Measurements from ENCODE around the gene FBRSL1. TPM values are rescaled to one million over a fixed set of nuclear protein-coding genes. Genes with fewer than 3 reads are reported as not detected.
A peak's percentile ranks its signal among the peaks of the same experiment; 100 is the strongest.

Gene FBRSL1
- total RNA-seq, 2 donors from 2014 or later, result 79.3 to 86.3 TPM

DNA sequence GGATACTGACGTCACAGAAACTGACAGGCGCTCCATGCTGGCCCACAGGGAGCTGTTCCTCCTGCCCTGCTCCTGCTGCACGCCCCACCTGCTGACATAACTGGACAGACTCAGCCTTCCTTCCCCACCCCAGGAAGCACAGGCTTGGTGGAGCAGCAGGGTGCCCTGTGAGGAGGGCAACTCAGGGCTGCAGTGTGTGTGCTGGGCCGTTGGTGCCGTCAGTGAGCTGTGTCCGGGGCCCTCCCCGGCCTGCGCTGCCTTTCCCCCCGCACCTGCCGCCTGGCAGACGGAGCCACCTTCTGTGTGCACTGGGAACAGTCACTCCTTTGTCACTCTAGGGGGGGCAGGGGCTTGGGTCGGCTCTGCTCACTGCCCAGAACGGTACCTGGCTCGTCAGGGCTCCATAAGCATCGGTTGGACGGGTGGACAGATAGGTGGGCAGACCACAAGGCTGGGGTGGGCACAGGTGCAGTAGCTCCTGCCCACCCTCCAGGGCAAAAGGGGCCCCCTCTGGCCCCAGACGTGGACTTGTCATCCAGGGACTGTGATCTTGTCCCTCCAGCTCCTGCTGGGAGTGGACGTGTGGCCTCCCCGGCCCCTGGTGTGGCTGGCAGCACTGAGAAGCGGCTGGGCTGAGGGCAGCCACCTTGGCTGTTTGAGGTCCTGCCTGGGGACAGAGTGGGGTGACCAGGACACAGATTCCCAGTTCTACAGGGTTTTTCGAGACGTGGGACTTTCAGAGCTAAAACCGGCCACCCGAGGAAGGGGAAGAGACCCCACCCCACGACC, 32.8 kb downstream of the FBRSL1 start:
- peak overlapping the region; percentile 12 for H3K4me3 Mint-ChIP-seq

DNA sequence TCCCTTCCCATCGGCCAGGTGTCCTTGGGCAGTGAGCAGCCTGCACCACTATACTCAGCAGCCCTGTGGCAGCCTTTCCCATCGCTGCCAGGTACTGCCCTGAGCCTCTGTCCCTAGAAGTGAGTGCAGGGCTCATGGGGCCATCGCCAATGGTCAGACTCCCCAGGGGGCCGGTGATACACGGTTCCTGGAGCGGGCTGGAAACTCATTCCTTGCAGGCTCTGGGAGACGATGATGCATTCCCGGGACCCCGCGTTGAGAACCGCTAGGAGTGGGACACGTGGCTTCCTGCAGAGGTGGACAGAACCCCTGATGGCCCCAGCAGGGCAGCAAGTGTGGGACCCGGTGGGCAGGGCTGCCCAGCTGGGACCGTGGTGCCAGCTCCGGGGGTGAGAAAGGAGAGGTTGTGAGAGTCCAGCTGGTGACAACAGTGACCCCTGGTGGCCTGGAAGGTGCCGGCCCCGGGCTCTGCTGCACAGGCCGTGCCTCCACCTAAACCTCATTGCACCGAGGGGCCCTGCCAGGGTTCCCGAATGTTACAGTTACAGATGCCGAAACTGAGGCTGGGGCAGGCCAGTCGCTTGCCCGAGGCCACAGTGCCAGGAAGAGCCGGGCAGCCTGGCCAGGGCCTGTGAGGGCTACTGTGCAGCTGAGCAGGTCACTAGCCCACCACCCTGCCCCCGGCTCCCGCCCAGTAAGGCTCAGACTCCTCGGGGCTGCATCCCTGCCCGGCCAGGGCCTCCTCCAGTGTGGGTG, 33.8 kb downstream of the FBRSL1 start:
- DNase-seq (peak; percentile 44 to 71 (median 57)), ATAC-seq (peak; percentile 69)
- Mint-ChIP-seq H3K4me3 (peak overlapping the region; percentile 39), H3K4me1 (peaks cover 15% of the 10 kb centered on the region), H3K36me3 (ENCODE audit: low read depth) (peaks cover 2% of the 10 kb centered on the region), H3K27ac (peak overlapping the region; percentile 37), H3K27me3 (no peaks in the 10 kb centered on the region)
- no peaks in the 10 kb centered on the region for H3K9me3 ChIP-seq (ENCODE audit: control insufficient read depth, low read length, poor library complexity, severe bottlenecking)

More for the DNA sequence above, 32.8 kb downstream of the FBRSL1 start:
- DNase-seq (no peak), ATAC-seq (no peak)
- H3K36me3 Mint-ChIP-seq (ENCODE audit: low read depth), result peaks cover 10% of the 10 kb centered on the region
- no peaks in the 10 kb centered on the region for H3K27me3 Mint-ChIP-seq
- no peaks in the 10 kb centered on the region for H3K9me3 ChIP-seq (ENCODE audit: control insufficient read depth, low read length, poor library complexity, severe bottlenecking)
- H3K4me1 Mint-ChIP-seq, result peaks cover 15% of the 10 kb centered on the region
- peak overlapping the region; percentile 37 for H3K27ac Mint-ChIP-seq

DNA sequence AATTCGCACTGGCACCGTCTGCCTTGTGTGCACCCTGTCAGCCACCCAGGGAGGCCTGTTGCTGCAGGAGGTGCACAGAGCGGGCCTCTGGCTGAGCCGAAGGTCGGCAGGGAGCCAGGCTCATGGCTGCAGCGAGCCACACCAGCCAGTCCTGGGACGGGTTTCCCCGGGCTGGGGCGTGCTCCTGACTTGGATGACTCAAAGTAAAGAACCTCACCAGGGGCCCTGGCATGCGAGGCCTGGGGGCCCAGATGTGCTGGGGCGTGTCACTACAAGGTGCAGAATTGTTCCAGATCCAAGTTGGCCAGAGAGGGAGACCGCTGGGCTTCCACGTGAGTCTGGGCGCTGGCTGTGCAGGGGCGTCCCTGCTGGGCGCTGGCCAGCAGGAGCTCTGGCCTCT, 34.5 kb downstream of the FBRSL1 start:
- H3K4me1 Mint-ChIP-seq, result peaks cover 13% of the 10 kb centered on the region
- no peaks in the 10 kb centered on the region for H3K9me3 ChIP-seq (ENCODE audit: control insufficient read depth, low read length, poor library complexity, severe bottlenecking)
- H3K4me3 Mint-ChIP-seq, result no peak overlapping the region
- no peak overlapping the region for H3K27ac Mint-ChIP-seq
- ATAC-seq, result no peak
- H3K36me3 Mint-ChIP-seq (ENCODE audit: low read depth), result no peaks in the 10 kb centered on the region
- no peaks in the 10 kb centered on the region for H3K27me3 Mint-ChIP-seq
- DNase-seq, result no peak

DNA sequence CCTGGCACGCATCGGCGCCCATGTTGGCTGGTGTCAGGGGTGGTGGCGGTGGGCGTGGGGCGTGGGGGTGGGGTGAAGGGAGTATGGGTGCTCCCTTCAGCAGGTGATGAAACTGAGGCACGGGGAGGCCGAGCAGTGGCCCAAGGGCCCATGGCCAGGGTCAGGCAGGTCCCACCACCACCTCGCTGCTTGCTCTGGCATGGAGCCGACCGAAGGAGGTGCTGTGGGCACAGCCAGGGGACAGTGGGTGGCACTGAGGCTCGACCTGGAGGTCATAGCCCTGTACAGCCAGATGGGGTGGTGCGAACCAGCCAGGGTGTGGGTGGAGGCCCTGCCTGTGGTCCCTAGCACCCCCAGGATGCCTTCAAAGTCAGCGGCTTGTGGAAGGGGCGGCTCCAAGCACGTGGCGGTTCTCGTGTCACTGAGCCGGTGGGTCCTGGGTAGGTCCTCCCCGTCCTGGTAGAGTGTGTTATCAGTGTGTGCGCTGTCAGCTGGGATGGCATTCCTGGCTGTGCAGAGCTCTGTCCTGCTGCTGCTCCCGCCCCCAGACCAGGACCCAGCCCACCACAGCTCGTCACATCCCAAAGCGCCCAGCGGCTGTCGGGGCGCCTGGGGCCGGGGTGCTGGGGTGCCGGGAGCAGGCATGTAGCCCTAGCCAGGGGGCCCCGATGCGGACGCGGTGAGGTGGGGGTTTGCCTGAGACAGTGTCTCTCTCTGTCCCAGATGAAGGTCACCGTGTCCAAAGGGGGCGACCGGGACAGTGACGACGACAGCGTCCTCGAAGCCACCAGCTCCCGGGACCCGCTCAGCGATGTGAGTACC, 35.3 kb downstream of the FBRSL1 start:
- Mint-ChIP-seq H3K27ac (no peak overlapping the region), H3K27me3 (no peaks in the 10 kb centered on the region), H3K4me3 (no peak overlapping the region), H3K36me3 (ENCODE audit: low read depth) (no peaks in the 10 kb centered on the region), H3K4me1 (peaks cover 17% of the 10 kb centered on the region)
- DNase-seq, result no peak
- no peak for ATAC-seq
- no peaks in the 10 kb centered on the region for H3K9me3 ChIP-seq (ENCODE audit: control insufficient read depth, low read length, poor library complexity, severe bottlenecking)

DNA sequence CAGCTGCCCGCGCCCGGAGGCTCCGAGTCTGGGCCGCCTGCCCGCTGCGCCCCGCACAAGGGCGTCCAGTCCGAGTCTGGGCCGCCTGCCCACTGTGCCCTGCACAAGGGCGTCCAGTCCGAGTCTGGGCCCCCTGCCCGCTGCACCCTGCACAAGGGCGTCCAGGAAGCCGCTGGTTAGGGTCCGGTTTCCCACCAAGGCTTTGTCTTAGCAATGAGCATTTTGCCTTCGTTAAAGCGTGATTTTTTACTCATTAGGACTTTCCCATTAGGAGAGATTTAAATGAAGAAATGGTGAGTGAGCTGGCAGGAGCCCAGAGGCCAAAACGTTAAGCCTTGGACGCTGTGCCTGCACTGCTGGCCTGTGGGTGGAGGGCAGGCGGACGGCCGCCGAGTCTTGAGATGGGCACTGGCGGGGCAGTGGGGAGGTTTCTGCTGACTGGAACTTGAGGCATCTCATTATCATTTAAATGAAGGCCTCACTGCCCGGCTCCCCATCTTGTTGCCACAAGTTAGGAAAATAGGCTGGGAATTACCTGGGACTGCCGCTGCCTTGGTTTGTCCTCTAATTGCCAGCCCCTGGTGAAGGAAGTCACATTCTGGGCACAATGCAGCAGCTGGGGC, 36.0 kb downstream of the FBRSL1 start:
- H3K9me3 ChIP-seq (ENCODE audit: control insufficient read depth, low read length, poor library complexity, severe bottlenecking), result no peaks in the 10 kb centered on the region
- no peak for ATAC-seq
- Mint-ChIP-seq H3K36me3 (ENCODE audit: low read depth) (no peaks in the 10 kb centered on the region), H3K27ac (peak overlapping the region; percentile 21), H3K4me3 (no peak overlapping the region), H3K27me3 (no peaks in the 10 kb centered on the region), H3K4me1 (peaks cover 14% of the 10 kb centered on the region)
- DNase-seq, result no peak

DNA sequence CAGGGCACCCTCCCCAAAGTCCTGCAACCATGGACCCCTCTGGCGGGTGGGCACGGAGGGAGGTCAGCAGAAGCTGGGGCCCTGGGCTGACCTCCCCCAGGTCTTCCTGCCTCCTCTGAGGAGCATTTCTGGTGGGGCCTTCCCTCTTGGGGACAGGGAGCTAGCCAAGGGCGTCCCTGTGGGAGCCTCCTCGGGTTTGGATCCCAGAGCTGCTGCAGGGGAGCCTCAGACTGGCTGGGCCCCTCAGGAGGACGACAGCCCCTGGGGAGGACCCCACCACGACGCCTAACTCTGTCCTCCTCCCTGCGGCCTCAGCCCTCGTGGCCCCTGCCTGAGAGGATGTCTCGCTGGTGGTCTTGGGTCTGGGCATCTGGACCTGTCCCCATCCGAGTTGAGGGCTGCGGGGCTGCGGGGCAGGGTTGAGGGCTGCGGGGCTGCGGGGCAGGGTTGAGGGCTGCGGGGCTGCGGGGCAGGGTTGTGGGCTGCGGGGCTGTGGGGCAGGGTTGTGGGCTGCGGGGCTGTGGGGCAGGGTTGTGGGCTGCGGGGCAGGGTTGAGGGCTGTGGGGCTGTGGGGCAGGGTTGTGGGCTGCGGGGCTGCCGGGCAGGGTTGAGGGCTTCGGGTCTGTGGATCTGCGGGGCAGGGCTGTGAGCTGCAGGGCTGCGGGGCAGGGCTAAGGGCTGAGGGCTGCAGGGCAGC, 37.4 kb downstream of the FBRSL1 start:
- Mint-ChIP-seq H3K27ac (no peak overlapping the region), H3K4me1 (peaks cover 9% of the 10 kb centered on the region), H3K36me3 (ENCODE audit: low read depth) (no peaks in the 10 kb centered on the region), H3K4me3 (no peak overlapping the region), H3K27me3 (no peaks in the 10 kb centered on the region)
- ATAC-seq (no peak), DNase-seq (no peak)
- no peaks in the 10 kb centered on the region for H3K9me3 ChIP-seq (ENCODE audit: control insufficient read depth, low read length, poor library complexity, severe bottlenecking)

DNA sequence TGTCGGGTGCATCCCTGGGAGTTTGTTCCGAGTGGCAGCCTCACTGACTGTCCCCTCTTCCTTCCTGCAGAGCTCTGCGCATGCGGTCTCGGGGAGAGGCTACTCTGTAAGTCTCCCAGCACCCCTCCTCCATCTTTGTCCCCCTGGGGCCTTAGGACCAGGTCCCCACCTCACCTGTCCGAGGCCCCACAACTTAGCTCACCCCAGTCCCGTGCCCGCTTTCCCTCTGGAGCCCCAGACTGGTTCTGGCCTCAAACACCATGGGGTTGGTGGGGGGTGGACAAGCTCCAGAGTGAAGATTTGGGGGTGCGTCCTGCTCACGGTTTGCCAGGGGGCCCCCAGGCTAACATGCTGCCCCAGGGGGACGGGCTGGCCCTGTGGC, 37.9 kb downstream of the FBRSL1 start:
- H3K9me3 ChIP-seq (ENCODE audit: control insufficient read depth, low read length, poor library complexity, severe bottlenecking), result no peaks in the 10 kb centered on the region
- H3K36me3 Mint-ChIP-seq (ENCODE audit: low read depth), result no peaks in the 10 kb centered on the region
- no peak overlapping the region for H3K4me3 Mint-ChIP-seq
- peaks cover 9% of the 10 kb centered on the region for H3K4me1 Mint-ChIP-seq
- H3K27ac Mint-ChIP-seq, result no peak overlapping the region
- DNase-seq (no peak), ATAC-seq (no peak)
- H3K27me3 Mint-ChIP-seq, result no peaks in the 10 kb centered on the region

DNA sequence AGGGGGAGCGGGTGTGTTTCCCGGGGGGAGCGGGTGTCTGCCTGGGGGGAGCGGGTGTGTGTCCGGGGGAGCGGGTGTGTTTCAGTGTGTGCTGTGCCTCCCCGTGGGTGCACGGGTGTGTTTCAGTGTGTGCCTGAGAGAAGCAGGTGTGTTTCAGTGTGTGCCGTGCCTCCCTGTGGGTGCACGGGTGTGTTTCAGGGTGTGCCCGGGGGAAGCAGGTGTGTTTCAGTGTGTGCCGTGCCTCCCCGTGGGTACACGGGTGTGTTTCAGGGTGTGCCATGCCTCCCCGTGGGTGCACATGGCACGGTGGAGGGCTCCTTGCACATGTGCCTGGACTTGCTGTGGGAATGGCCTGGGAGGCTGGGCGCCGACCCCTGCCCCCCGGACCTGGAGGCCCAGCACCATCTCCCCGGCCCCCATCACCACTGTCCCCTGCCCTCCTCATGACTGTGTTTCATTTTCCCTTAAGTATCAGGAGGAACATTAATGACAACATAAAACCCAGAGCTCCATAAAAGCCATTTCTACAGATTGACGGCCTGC, 38.7 kb downstream of the FBRSL1 start:
- H3K9me3 ChIP-seq (ENCODE audit: control insufficient read depth, low read length, poor library complexity, severe bottlenecking), result no peaks in the 10 kb centered on the region
- Mint-ChIP-seq H3K27me3 (no peaks in the 10 kb centered on the region), H3K4me1 (peaks cover 10% of the 10 kb centered on the region), H3K4me3 (no peak overlapping the region), H3K36me3 (ENCODE audit: low read depth) (peaks cover 2% of the 10 kb centered on the region), H3K27ac (no peak overlapping the region)
- ATAC-seq (no peak), DNase-seq (no peak)

DNA sequence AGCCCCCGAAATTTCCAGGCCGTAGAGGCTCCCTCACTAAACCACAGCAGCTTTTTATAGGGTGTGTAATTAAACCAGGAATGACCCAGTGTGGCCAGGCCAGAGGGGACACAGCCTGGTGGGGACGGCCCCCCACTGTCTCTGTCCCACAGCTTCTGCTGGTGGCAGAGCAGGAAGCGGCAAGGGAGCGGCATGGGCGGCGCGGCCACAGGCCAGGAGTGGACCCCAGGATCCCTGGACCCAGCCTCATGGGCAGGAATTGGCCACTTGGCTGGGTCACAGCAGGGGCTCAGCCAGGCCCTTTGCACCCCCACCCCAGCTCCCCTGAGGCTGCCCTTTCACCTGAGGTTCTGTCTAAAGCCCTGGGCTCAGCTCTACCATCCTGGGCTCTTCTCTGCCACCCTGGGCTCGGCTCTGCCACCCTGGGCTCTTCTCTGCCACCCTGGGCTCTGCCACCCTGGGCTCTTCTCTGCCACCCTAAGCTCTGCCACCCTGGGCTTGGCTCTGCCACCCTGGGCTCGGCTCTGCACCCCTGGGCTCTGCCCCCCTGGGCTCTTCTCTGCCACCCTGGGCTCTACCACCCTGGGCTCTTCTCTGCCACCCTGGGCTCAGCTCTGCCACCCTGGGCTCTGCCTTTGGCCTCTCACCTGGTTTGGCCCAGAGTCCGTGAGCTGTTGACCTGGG, 39.3 kb downstream of the FBRSL1 start:
- Mint-ChIP-seq H3K27me3 (no peaks in the 10 kb centered on the region), H3K27ac (no peak overlapping the region), H3K36me3 (ENCODE audit: low read depth) (peaks cover 2% of the 10 kb centered on the region), H3K4me1 (peaks cover 8% of the 10 kb centered on the region), H3K4me3 (peak overlapping the region; percentile 52)
- ATAC-seq, result no peak
- no peaks in the 10 kb centered on the region for H3K9me3 ChIP-seq (ENCODE audit: control insufficient read depth, low read length, poor library complexity, severe bottlenecking)
- DNase-seq, result no peak

DNA sequence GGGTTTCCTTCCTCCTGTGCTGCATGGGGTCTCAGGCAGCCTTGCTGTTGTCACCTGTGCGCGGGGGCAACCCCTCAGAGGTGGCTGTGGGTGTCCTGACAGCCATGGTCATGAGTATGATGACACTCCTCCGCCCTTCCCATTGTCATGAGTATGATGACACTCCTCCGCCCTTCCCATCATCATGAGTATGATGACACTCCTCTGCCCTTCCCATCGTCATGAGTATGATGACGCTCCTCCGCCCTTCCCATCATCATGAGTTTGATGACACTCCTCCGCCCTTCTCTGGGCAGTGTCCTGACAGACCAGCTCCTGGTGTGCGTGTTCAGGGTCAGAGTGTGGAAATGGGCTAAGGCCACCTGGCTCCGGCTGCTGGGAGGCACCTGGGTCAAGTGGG, 40.0 kb downstream of the FBRSL1 start:
- Mint-ChIP-seq H3K4me1 (peaks cover 8% of the 10 kb centered on the region), H3K36me3 (ENCODE audit: low read depth) (peaks cover 2% of the 10 kb centered on the region), H3K4me3 (peak overlapping the region; percentile 52), H3K27me3 (no peaks in the 10 kb centered on the region), H3K27ac (no peak overlapping the region)
- ATAC-seq (no peak), DNase-seq (no peak)
- H3K9me3 ChIP-seq (ENCODE audit: control insufficient read depth, low read length, poor library complexity, severe bottlenecking), result no peaks in the 10 kb centered on the region

DNA sequence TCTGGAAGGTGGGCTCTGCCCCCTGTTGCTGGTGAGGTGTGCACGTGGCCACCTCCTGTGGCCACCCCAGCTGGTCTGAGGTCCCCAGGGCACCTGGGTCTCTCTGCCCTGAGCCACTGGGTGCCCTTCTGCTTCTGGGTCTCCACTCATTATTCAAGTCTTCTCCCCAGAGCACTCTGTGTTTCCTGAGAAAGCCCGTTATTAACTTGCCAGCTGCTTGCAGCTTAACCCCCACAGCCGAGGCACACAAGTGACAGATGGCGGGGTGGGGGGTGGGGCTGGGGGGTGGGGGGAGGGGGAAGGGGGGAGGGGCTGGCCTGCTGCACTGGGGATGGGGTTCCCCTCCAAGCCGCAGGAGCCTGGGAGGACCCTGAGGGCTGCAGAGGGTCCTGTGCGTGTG, 40.5 kb downstream of the FBRSL1 start:
- DNase-seq (no peak), ATAC-seq (no peak)
- Mint-ChIP-seq H3K36me3 (ENCODE audit: low read depth) (peaks cover 2% of the 10 kb centered on the region), H3K4me1 (peaks cover 8% of the 10 kb centered on the region), H3K27ac (no peak overlapping the region), H3K27me3 (no peaks in the 10 kb centered on the region), H3K4me3 (no peak overlapping the region)
- H3K9me3 ChIP-seq (ENCODE audit: control insufficient read depth, low read length, poor library complexity, severe bottlenecking), result no peaks in the 10 kb centered on the region

DNA sequence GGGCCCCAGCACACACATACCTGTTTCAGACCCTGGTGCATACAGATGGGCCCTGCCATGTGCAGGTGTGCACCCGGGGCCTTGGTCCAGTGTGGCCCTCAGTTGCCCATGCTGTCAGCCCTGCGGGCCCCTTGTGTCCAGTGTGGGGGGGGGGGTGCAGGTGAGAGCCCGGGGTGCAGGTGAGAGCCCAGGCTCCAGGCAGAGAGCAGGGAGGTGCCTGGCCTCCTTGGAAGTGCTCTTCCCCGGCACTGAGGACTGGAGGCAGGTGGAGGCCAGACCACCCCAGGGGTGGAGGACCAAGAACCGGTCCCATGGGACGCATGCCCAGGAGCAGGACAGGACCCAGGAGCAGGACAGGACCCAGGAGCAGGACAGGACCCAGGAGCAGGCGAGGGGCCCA, 40.9 kb downstream of the FBRSL1 start:
- DNase-seq (no peak), ATAC-seq (no peak)
- peaks cover 2% of the 10 kb centered on the region for H3K36me3 Mint-ChIP-seq (ENCODE audit: low read depth)
- H3K9me3 ChIP-seq (ENCODE audit: control insufficient read depth, low read length, poor library complexity, severe bottlenecking), result no peaks in the 10 kb centered on the region
- H3K4me3 Mint-ChIP-seq, result no peak overlapping the region
- no peaks in the 10 kb centered on the region for H3K27me3 Mint-ChIP-seq
- peaks cover 8% of the 10 kb centered on the region for H3K4me1 Mint-ChIP-seq
- H3K27ac Mint-ChIP-seq, result no peak overlapping the region
